ENCODE measurements around the gene CPZ. TPM values are rescaled to one million over a fixed set of nuclear protein-coding genes. Genes with fewer than 3 reads are reported as not detected.

CPZ gene
- total and polyA plus RNA-seq, 7 donors = 0.04 to 0.30 (median 0.08) TPM; not detected in 4

DNA sequence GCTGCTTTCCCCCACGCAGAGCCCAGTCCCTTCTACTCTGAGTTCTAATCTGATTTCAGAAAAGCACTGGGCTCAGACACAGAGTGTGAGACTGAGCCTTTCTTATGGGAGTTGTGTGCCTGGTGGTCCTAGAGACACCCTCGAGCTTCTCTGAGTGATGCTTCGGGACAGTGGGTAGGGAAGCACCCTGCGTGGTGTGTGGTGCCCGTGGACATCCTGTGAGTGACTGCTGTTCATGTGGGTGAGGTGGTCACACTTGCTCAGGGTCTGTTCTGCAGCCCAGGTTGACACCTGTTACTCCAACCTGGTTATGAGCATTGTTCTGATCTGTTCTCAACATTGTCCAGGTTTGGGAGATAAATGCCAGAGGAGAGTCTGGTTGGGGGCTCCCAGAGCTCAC lies 6.3 kb upstream of the CPZ start:
- WGBS, 3 donors = 25 to 50% (median 43%) methylated on average over 5 of the region's 5 CpGs
- ATAC-seq (no peak), DNase-seq (no peak)
- Histone ChIP-seq H3K9me3 (no peaks in the 10 kb centered on the region), H3K27me3 (ENCODE audit: insufficient read depth in 3 of 3, low read length in 2 of 3) (peaks cover 0 to 85% (median 12%) of the 10 kb centered on the region in 3 donors), H3K27ac (no peak overlapping the region), H3K36me3 (ENCODE audit: insufficient read depth in 1 of 2, low read depth in 1 of 2) (no peaks in the 10 kb centered on the region), H3K4me1 (no peaks in the 10 kb centered on the region), H3K4me3 (no peak overlapping the region)
- intact Hi-C loops (cut with DNase I) = no loop called here
- TF ChIP-seq, protein P1, sequence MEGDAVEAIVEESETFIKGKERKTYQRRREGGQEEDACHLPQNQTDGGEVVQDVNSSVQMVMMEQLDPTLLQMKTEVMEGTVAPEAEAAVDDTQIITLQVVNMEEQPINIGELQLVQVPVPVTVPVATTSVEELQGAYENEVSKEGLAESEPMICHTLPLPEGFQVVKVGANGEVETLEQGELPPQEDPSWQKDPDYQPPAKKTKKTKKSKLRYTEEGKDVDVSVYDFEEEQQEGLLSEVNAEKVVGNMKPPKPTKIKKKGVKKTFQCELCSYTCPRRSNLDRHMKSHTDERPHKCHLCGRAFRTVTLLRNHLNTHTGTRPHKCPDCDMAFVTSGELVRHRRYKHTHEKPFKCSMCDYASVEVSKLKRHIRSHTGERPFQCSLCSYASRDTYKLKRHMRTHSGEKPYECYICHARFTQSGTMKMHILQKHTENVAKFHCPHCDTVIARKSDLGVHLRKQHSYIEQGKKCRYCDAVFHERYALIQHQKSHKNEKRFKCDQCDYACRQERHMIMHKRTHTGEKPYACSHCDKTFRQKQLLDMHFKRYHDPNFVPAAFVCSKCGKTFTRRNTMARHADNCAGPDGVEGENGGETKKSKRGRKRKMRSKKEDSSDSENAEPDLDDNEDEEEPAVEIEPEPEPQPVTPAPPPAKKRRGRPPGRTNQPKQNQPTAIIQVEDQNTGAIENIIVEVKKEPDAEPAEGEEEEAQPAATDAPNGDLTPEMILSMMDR (IDR thresholded peaks at IDR 0.05) = no peak

DNA sequence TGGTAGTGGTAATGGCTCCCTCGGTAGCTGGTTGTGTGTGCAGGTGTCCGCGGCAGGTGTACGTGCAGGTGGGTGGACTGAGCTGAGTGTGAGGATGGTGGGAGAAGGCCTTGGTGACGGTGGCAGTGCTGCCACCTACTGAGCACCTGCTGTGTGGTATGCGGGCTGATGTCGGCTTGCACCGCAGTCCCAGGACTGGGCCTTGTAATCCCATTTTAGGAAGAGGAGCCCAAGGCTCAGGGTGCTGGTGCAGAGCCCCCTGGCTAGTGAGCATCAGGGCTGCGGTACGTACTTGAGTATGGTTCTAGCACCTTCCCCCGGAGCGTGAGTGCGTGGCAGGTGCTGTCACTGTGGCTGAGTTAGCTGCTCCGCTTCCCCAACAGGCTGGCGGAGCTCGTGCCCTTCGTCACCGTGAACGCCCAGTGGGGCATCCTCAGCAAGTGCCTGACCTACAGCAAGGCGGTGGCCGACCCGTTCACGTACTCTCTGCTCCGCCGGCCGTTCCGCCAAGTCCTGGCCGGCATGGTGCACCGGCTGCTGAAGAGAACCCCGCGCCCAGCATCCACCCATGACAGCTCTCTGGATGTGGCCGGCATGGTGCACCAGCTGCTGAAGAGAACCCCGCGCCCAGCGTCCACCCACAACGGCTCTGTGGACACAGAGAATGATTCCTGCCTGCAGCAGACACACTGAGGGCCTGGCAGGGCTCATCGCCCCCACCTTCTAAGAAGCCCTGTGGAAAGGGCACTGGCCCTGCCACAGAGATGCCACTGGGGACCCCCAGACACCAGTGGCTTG lies 5.7 kb upstream of the CPZ start:
- no peak for ATAC-seq
- TF ChIP-seq, protein P1 (IDR thresholded peaks at IDR 0.05) = no peak
- Histone ChIP-seq H3K4me1 (no peaks in the 10 kb centered on the region), H3K9me3 (no peaks in the 10 kb centered on the region), H3K4me3 (no peak overlapping the region), H3K27me3 (ENCODE audit: insufficient read depth in 3 of 3, low read length in 2 of 3) (peaks cover 0 to 85% (median 12%) of the 10 kb centered on the region in 3 donors), H3K27ac (no peak overlapping the region), H3K36me3 (ENCODE audit: insufficient read depth in 1 of 2, low read depth in 1 of 2) (no peaks in the 10 kb centered on the region)
- intact Hi-C loops (cut with DNase I) = no loop called here
- 76 to 80% (median 78%) methylated on average over 36 to 37 of the region's 37 CpGs for WGBS, 3 donors
- DNase-seq = peak in 1 of 2 donors; percentile 49

- no peak for ATAC-seq
Observed at GRCh38 chr4:8587469-8588195, 4.9 kb upstream of the CPZ start.

DNA sequence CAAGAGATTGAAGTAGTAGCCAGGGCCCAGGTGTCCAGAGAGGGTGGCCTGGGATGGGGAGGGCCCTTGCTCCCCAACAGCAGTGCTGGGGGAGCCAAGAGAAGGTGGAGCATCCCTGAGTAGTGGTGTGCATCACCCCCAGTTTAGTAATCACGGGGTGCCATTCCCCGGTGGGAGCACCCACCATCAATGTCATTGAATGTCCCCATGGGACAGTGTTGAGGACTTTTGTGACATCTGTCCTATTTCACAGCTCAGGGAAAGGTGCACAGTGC lies 4.4 kb upstream of the CPZ start:
- peaks cover 0 to 85% (median 20%) of the 10 kb centered on the region in 3 donors for H3K27me3 ChIP-seq (ENCODE audit: insufficient read depth in 3 of 3, low read length in 2 of 3)
- H3K36me3 ChIP-seq (ENCODE audit: insufficient read depth in 1 of 2, low read depth in 1 of 2) = no peaks in the 10 kb centered on the region
- ATAC-seq (no peak), DNase-seq (peak in 1 of 2 donors; percentile 15)
- no peaks in the 10 kb centered on the region for H3K9me3 ChIP-seq
- intact Hi-C loops (cut with DNase I) = no loop called here
- H3K4me1 ChIP-seq = no peaks in the 10 kb centered on the region
- no peak overlapping the region for H3K27ac ChIP-seq
- H3K4me3 ChIP-seq = no peak overlapping the region
- TF ChIP-seq, protein P1 (IDR thresholded peaks at IDR 0.05) = no peak
- 75 to 94% (median 89%) methylated on average over 2 of the region's 2 CpGs for WGBS, 3 donors

More at GRCh38 chr4:8587469-8588195, 4.9 kb upstream of the CPZ start:
- peak in 1 of 2 donors; percentile 26 for DNase-seq
- Histone ChIP-seq H3K27ac (no peak overlapping the region), H3K4me1 (no peaks in the 10 kb centered on the region), H3K9me3 (no peaks in the 10 kb centered on the region), H3K4me3 (no peak overlapping the region), H3K27me3 (ENCODE audit: insufficient read depth in 3 of 3, low read length in 2 of 3) (peaks cover 0 to 85% (median 16%) of the 10 kb centered on the region in 3 donors), H3K36me3 (ENCODE audit: insufficient read depth in 1 of 2, low read depth in 1 of 2) (no peaks in the 10 kb centered on the region)
- 77 to 88% (median 86%) methylated on average over 18 of the region's 18 CpGs for WGBS, 3 donors
- TF ChIP-seq, protein P1 (IDR thresholded peaks at IDR 0.05) = no peak
- intact Hi-C loops (cut with DNase I) = no loop called here
